ENCODE results near the gene YIF1A.
A peak's percentile ranks its signal among the peaks of the same experiment; 100 is the strongest.

The YIF1A gene

DNA sequence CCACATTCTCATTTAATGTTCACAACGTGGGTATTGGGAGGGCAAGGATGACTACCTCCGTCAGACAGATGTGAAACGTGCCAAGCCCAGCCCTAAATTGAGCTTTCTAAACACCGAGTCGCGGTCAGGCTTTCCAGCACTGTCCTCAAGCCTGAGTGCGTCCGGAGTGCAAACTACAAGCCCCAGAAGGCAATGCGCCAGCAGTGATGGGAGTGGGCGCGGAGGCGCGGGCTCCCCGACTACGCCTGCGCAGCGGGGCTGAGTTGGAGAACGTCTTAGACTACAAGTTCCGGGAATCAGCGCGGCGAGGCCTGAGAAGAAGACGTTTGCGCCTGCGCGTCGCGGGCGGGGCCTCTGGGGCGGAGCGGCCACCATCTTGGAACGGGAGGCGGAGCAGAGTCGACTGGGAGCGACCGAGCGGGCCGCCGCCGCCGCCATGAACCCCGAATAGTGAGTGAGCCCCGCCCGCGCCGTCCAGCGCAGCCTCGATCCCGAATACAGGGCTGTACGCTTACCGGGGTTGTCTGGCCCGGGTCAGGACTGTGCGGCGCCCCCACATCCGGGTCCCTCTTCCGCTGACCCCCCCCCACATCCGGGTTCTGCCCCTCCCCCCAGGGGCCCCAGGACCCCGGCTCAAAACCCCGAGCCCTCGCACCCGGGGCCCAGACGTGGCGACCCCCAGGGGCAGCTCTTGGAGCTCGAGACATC lies 20.5 kb downstream of the YIF1A start, which contains the start of gene RAB1B:
RAB1B (plus strand) TSS at position 396 of the 708 bp plus-strand sequence; CDS start at position 437, 41 bp downstream.
- TF ChIP-seq, protein P1, sequence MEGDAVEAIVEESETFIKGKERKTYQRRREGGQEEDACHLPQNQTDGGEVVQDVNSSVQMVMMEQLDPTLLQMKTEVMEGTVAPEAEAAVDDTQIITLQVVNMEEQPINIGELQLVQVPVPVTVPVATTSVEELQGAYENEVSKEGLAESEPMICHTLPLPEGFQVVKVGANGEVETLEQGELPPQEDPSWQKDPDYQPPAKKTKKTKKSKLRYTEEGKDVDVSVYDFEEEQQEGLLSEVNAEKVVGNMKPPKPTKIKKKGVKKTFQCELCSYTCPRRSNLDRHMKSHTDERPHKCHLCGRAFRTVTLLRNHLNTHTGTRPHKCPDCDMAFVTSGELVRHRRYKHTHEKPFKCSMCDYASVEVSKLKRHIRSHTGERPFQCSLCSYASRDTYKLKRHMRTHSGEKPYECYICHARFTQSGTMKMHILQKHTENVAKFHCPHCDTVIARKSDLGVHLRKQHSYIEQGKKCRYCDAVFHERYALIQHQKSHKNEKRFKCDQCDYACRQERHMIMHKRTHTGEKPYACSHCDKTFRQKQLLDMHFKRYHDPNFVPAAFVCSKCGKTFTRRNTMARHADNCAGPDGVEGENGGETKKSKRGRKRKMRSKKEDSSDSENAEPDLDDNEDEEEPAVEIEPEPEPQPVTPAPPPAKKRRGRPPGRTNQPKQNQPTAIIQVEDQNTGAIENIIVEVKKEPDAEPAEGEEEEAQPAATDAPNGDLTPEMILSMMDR (IDR thresholded peaks at IDR 0.05; ENCODE audit: poor library complexity, severe bottlenecking): no peak
- no peaks in the 10 kb centered on the region for H3K9me3 ChIP-seq (ENCODE audit: severe bottlenecking)

DNA sequence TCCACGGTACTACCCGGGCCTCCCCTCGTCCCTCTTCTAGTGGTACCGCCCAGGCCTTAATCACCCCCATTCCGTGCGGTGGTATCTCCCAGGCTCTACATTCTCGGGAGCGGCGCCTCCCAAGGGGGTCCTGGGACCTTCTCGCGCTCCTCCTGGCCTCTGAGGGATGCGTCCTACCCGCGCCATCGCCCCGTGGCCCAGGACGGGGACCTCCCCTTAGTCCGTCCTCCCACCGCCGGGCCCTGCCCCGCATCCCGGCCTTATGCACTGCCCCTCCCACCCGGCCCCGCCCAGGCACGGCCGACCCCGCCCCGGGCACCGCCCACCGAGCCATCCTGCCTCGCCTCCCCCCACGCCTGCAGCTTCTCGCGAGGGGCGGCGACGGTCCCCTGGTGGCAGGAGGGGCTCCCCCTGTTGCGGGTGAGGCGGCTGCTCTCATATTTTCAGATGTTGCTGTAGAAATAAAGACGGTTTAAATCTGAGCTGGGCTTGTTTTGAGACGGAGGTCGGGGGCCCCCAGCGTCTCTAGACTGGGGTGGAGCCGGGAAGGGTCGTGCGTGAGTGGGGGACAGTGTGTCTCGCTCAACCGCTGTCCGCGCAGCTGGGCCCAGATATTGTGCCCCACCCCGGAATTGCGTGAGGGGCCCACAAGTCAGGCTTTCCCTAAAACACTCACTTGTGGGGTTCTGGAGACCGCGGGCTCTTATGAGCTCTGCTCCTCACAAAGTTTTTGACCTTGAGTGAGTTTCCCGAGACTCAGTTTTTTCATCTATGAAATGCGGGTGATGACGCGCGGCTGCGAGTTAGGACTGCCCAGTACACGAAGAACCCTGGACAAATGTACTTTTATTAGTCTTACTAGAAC lies 21.3 kb downstream of the YIF1A start:
- peaks cover 45% of the 10 kb centered on the region for H3K36me3 ChIP-seq (ENCODE audit: low read depth)
- DNase-seq (ENCODE audit: low spot score): peak; percentile 84
- no peaks in the 10 kb centered on the region for H3K27me3 ChIP-seq (ENCODE audit: insufficient read depth, poor library complexity, severe bottlenecking)
- TF ChIP-seq, protein P1 (IDR thresholded peaks at IDR 0.05; ENCODE audit: poor library complexity, severe bottlenecking): peak; percentile 18
- H3K9me3 ChIP-seq (ENCODE audit: severe bottlenecking): no peaks in the 10 kb centered on the region
- peak; percentile 66 for ATAC-seq (ENCODE audit: low read depth)
- H3K4me1 ChIP-seq (ENCODE audit: insufficient read depth, poor library complexity, severe bottlenecking): no peaks in the 10 kb centered on the region
- H3K27ac ChIP-seq (ENCODE audit: poor library complexity, severe bottlenecking): peak overlapping the region; percentile 82
- peak overlapping the region; percentile 52 for H3K4me3 ChIP-seq (ENCODE audit: severe bottlenecking)

More for the DNA sequence above, 20.5 kb downstream of the YIF1A start, which contains the start of gene RAB1B:
- Histone ChIP-seq H3K27ac (ENCODE audit: poor library complexity, severe bottlenecking) (peak within 1 kb of the TSS; percentile 82), H3K36me3 (ENCODE audit: low read depth) (peaks cover 47% of the 10 kb centered on the region), H3K4me1 (ENCODE audit: insufficient read depth, poor library complexity, severe bottlenecking) (no peaks in the 10 kb centered on the region), H3K27me3 (ENCODE audit: insufficient read depth, poor library complexity, severe bottlenecking) (no peaks in the 10 kb centered on the region), H3K4me3 (ENCODE audit: severe bottlenecking) (peak within 1 kb of the TSS; percentile 52)
- DNase-seq (ENCODE audit: low spot score) (peak; percentile 99), ATAC-seq (ENCODE audit: low read depth) (peak; percentile 80)

DNA sequence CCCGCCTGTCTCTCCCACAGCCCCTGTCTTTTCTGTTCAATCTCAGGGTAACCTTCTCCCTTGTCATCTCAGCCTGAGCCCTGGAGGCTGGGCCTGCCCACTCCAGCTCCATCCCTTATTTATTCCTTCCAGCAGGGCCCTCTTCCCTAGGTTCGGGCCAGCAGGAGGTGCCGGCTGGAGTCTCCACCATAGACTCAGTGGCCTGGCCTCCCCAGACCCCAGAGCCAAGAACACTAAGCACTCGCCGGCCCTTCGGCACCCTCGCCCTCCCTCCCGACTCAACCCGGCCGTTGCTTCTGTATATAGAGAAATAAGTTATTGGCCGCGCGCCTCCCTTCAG lies 21.9 kb downstream of the YIF1A start:
- DNase-seq (ENCODE audit: low spot score): no peak
- peak; percentile 3; the same call in 2 of the 3 replicates for ATAC-seq (ENCODE audit: low read depth)
- Histone ChIP-seq H3K4me3 (ENCODE audit: severe bottlenecking) (peak overlapping the region; percentile 52), H3K36me3 (ENCODE audit: low read depth) (peaks cover 43% of the 10 kb centered on the region), H3K9me3 (ENCODE audit: severe bottlenecking) (no peaks in the 10 kb centered on the region), H3K27ac (ENCODE audit: poor library complexity, severe bottlenecking) (peak overlapping the region; percentile 82), H3K4me1 (ENCODE audit: insufficient read depth, poor library complexity, severe bottlenecking) (no peaks in the 10 kb centered on the region), H3K27me3 (ENCODE audit: insufficient read depth, poor library complexity, severe bottlenecking) (no peaks in the 10 kb centered on the region)
- TF ChIP-seq, protein P1 (IDR thresholded peaks at IDR 0.05; ENCODE audit: poor library complexity, severe bottlenecking): no peak

DNA sequence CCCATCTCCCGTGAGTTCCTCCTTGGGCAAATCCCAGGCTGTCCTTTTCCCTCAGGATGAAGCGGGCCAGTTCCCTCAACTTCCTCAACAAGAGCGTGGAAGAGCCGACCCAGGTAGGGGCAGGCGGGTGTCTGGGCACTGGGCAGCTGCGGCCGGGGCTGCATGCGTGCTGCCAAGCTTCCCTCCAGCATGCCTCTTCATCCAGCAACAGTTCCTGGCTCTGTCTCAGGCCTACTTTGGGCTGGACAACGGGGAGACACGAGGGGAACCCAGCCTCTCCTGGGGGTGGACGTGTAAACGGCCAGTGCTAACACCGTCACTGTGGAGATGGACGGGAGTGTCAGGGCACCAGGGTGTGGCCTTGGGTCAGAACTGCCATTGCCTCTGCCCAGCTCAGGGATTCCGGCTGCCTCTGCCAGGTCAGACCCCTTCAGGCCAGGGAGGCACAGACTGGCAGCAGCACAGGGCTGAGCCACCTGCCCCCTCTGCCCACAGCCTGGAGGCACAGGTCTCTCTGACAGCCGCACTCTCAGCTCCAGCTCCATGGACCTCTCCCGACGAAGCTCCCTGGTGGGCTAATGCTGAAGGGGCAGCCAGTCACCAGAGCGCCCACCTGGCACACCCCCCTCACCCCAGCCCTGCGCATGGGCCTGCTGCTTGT lies 22.4 kb downstream of the YIF1A start:
- TF ChIP-seq, protein P1 (IDR thresholded peaks at IDR 0.05; ENCODE audit: poor library complexity, severe bottlenecking): no peak
- Histone ChIP-seq H3K9me3 (ENCODE audit: severe bottlenecking) (no peaks in the 10 kb centered on the region), H3K27me3 (ENCODE audit: insufficient read depth, poor library complexity, severe bottlenecking) (no peaks in the 10 kb centered on the region), H3K4me3 (ENCODE audit: severe bottlenecking) (no peak overlapping the region), H3K4me1 (ENCODE audit: insufficient read depth, poor library complexity, severe bottlenecking) (no peaks in the 10 kb centered on the region), H3K36me3 (ENCODE audit: low read depth) (peaks cover 39% of the 10 kb centered on the region), H3K27ac (ENCODE audit: poor library complexity, severe bottlenecking) (peak overlapping the region; percentile 82)
- peak; percentile 64 for DNase-seq (ENCODE audit: low spot score)
- no peak for ATAC-seq (ENCODE audit: low read depth)

Data from RWPE2 (cell line).